IPS DF 4.7 (cell line): ENCODE data around the gene RPS16.

Experiments
- DNase-seq: peaks from one replicate; pipeline ENCODE4 v3.0.0-alpha.2; 2013; ENCODE audit warnings: low spot score; ENCODE audit errors: extremely low read depth

The RPS16 gene

GRCh38 chr19:39422020-39422419 is 13.7 kb downstream of the RPS16 start:
- no peak for DNase-seq

GRCh38 chr19:39420769-39421168 is 15.0 kb downstream of the RPS16 start:
- no peak for DNase-seq

GRCh38 chr19:39419003-39419402 is 16.7 kb downstream of the RPS16 start:
- no peak for DNase-seq

GRCh38 chr19:39417463-39418181 is 18.1 kb downstream of the RPS16 start:
- no peak for DNase-seq

GRCh38 chr19:39416152-39417120 is 19.3 kb downstream of the RPS16 start:
- no peak for DNase-seq

- no peak for DNase-seq
Measured at GRCh38 chr19:39415111-39416046, 20.4 kb downstream of the RPS16 start.

- DNase-seq = no peak
Measured at GRCh38 chr19:39413911-39414608, 21.7 kb downstream of the RPS16 start.

- DNase-seq = no peak
Measured at GRCh38 chr19:39413272-39413910, 22.4 kb downstream of the RPS16 start.

GRCh38 chr19:39412867-39413271 is 22.9 kb downstream of the RPS16 start:
- no peak for DNase-seq

GRCh38 chr19:39412100-39412866 is 23.5 kb downstream of the RPS16 start, which contains the start of gene PLEKHG2:
Gene PLEKHG2, plus strand, starts transcription at chr19:39412669. Its CDS starts 1,418 bp downstream, at chr19:39414087.
- no peak for DNase-seq

GRCh38 chr19:39411832-39412099 is 24.0 kb downstream of the RPS16 start:
- DNase-seq = no peak

GRCh38 chr19:39411081-39411831 is 24.5 kb downstream of the RPS16 start:
- no peak for DNase-seq

- DNase-seq = no peak
Measured at GRCh38 chr19:39410831-39411080, 25.0 kb downstream of the RPS16 start.

- no peak for DNase-seq
Measured at GRCh38 chr19:39410017-39410830, 25.5 kb downstream of the RPS16 start.

GRCh38 chr19:39409208-39410016 is 26.3 kb downstream of the RPS16 start:
- DNase-seq = no peak

- DNase-seq = no peak
Measured at GRCh38 chr19:39408392-39409207, 27.1 kb downstream of the RPS16 start.
